Hindlimb muscle (tissue), 1 donor: ENCODE measurements around the gene SMG9. TPM values are rescaled to one million over a fixed set of nuclear protein-coding genes. Genes with fewer than 3 reads are reported as not detected.
"Not testable (repeated sequence)": the region's sequence is repeated elsewhere in the genome, so short reads cannot be mapped to it uniquely, and the experiment has no call there.

Experiments
- DNase-seq: peaks from one replicate; pipeline ENCODE4 v3.0.0-alpha.2; 2013
- polyA plus RNA-seq: library from polyadenylated mRNA; unstranded; fragments of 120-200 nt; gene quantifications from one replicate; pipeline ENCODE4 v1.2.1, GENCODE V29; 2013; ENCODE audit not compliant: insufficient read length

The SMG9 gene
- polyA plus RNA-seq, 1 donor, result 40.9 TPM

DNA sequence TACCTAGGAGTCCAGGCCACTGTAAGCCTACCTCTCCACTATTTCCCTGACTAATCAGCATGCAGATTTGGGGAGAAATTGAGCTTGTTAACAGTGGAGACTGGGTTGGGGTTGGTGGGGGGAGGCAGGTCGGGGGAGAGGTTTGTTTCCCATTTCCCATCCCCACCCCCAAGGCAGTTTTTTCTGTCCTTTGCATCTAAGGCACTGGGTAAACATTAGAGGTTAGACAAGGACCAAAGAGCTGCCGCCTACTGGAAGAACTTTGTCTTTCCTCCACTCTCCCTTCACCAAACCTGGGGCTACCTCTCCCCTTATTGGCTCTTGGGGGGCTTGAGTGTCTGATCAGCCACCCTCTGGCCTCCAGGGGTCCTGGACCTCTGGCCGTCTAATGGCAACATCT is 25.1 kb upstream of the SMG9 start:
- DNase-seq, result no peak

DNA sequence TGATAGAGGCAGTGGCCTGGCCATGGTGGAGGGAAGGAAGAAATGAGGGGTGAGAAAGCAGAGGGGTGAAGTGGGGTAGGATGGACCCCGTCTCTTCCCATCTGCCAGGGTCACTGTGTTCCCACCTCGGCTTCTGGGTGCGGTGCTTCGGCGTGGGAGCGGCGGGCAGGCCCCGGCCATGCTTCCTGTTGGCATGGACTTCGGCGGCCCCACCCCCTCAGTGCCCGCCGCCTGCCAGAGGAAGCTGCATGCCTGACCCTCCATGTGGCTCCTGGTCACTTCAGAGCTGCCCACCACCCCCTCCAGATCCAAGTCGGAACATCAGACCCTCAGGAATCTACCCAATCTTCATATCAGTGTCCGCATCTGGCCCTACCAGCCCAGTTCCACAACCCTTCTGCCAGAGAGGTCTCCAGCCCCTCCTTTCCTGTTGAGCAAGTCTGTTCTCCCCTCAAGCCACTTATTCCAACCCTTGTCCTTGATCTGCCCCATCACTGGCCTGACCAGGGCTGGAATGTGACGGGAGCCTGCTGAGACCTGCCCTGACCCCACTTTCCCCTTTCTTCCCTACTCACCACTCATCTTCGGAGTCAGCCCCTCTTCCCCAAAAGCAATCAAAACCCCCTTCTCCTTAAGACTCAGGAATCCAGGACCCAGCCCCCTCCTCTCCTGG is 24.5 kb upstream of the SMG9 start:
- DNase-seq, result no peak

DNA sequence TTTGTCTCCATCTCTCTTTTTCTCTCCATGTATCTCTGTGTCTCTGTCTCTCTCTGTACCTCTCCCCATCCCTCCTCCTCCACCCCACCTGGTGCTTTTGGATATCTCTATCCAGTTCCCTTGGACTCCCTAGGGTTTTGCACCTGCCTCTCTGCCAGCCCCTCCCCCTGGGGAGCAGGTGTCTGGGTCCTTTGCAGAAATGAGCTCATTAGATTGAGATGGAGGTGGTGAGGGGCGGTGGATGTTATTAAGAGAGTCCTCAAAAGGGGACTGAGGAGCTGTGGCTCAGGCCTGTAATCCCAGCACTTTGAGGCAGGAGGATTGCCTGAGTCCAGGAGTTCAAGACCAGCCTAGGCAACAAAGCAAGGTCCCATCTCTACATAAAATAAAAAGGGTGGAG is 23.9 kb upstream of the SMG9 start:
- no peak for DNase-seq

- no peak for DNase-seq
These were observed 22.5 kb upstream of the SMG9 start for GRCh38 chr19:43777163-43777695.

DNA sequence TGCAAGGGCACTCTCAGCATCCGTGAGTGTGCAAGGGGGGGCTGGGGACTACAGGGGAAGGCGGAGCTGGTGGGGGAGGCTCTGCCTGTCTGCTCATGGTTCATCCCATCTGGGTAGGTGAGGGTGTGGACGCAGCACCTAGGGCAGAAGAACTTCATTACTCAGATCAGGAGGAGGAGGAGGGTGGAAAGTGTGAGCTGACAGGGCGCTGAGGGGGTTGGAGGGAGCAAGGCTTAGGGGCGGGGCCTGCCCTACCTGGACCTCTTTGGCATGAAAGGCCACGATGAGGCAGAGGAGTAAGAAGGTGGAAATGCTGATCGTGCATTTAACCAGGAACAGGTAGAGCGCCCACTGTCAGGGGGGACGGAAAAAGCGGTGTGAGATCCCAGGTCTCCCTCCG is 21.5 kb upstream of the SMG9 start:
- no peak for DNase-seq

GRCh38 chr19:43775299-43775890 is 20.6 kb upstream of the SMG9 start:
- DNase-seq, result no peak

GRCh38 chr19:43774940-43775258 is 20.1 kb upstream of the SMG9 start:
- DNase-seq, result not testable (repeated sequence)

- peak; percentile 72 for DNase-seq
These were observed 19.6 kb upstream of the SMG9 start for GRCh38 chr19:43774103-43774939.

DNA sequence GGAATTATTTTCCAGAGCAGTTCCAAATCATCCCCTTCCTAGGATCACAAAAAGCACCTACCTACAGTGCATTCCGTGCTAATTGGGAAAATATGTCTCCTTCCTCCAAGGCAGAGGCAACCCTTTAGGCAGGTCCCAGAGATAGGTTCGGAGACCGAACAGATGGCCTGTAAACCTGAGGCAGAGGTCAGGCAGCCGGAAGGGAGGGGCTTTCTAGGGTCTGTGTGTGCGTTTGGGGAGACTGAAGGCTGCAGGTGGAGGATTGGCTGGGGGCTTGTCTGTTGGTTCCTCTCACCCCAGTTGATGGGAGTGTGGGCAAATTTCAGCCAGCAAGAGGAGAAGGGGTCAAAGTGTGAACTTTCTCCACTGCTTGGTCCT is 19.0 kb upstream of the SMG9 start:
- DNase-seq, result no peak

GRCh38 chr19:43769256-43769655 is 14.5 kb upstream of the SMG9 start:
- DNase-seq, result no peak

DNA sequence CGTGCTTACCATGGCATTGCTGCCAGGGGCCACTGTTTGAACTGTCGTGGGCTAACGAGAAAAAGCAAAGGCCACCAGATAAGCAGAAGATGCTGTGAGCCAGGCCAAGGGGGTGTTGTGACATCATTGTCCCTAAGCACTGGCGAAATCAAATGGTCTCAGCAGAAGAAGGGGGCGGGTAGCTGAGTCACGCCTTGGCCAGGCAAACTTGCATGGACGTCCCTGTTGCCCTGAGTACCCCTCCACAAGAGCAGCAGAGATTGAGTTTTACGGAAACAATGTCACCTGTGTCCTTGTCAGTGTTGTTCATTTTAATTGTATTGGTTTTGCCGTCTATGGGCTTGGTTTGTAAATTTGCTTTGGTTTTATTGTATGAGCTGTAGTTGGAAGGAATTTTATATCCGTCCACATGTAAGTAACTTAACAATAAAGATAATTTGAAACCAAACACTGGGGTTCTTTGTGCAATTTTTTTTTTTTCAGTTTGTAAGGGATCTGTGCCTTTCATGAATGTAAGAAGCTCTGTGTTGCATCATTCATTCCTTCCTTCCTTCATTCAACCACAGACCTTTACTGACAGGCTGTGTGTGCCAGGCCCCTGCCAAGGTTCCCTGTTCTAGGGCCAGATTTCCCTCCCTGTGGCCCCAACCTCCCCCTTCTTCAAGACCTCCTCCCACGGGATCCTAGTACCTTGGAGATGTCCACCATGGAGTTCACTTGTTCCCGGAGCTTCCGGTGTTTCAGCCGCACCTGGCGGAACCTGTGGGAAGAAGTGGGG is 13.7 kb upstream of the SMG9 start:
- no peak for DNase-seq

- DNase-seq, result no peak
These were observed 13.1 kb upstream of the SMG9 start for GRCh38 chr19:43767818-43768217.

GRCh38 chr19:43767316-43767715 is 12.6 kb upstream of the SMG9 start:
- no peak for DNase-seq

DNA sequence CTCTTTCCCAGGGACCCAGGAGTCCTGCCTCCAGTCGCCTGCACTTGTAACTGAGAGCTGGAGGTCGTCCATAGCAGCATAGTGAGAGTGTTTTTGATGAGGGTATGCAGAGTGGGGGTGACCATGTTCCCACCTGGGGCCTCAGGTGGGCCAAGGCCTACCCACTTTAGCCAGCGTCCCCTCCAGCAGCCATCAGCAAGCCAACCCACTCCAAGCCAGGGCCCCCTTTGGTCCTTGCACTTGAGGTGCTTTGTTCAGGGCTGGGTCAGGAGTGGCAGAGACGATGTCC is 11.9 kb upstream of the SMG9 start:
- no peak for DNase-seq

DNA sequence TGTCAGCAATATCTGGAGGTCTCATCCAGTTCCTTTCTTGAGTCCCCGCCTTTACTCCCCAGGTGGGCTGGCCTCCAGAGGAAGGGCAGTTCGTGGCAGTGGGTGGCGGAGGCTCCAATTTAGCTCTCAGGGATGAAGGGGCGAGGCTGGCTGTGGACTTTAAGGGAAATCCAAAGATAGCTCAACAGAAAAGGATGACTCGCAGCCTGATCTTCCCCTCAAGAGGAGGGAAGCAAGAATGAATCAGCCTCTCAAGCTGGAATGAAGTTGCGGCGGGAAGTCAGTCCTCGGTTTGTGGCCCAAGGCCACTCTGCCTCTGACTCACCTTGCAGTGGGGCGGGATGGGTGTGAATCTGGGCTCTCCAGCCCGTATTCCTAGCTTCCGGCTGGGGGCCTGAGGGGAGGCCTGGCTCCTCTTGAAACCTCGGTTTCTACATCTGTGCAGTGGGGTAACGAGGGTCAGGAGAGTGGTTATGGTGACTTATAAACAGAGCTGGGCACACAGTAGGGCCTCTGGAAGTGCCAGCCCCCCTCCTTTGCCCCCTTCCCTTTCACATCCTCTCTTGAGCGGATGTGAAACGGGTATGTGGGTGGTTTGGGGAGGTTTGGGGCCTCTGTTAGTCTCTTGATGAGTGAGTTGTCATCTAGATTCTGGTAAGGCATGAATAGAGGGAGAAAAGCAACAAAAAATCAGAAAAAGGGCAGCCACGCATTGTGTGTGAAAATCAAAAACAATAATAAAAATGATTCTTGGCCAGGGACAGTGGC is 10.5 kb upstream of the SMG9 start:
- peak; percentile 62 for DNase-seq

GRCh38 chr19:43764684-43765083 is 9.9 kb upstream of the SMG9 start:
- DNase-seq, result not testable (repeated sequence)

GRCh38 chr19:43763473-43763939 is 8.7 kb upstream of the SMG9 start:
- no peak for DNase-seq

DNA sequence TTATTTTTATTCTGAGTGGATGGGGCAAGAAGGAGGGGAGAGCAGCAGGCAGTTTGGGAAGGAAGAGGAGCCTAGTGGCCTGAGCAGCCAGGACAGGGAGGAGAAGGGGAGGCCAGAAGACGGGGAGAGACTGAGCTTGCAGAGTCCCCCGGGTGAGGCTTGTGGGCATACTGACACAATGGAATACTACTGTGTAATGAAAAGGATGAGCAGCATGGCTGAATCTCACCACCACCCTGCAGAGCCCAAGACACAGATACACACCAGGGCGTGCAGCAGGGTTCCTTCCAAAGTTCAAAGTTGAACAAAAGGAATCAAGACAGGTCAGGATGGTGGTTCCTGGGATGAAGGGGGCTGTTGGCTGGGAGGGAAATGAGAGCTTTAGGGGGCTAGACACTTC is 8.1 kb upstream of the SMG9 start:
- no peak for DNase-seq

DNA sequence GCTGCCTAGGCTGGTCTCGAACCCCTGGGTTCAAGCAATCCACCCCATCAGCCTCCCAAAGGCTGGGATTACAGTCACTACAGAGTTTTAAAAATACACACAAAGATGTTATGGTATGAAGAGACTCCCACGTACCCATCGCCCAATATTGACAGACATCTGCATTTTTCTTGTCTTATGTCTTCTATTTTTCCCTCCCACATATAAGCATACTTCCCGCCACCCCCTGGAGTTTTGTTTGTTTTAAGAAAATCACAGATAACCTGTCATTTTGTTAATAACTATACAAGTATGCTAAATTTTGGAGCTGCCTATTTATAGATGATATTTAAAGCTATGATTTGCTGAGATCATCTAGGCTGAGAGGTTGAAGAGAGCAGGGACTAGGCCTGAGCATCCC is 6.2 kb upstream of the SMG9 start:
- DNase-seq, result no peak

DNA sequence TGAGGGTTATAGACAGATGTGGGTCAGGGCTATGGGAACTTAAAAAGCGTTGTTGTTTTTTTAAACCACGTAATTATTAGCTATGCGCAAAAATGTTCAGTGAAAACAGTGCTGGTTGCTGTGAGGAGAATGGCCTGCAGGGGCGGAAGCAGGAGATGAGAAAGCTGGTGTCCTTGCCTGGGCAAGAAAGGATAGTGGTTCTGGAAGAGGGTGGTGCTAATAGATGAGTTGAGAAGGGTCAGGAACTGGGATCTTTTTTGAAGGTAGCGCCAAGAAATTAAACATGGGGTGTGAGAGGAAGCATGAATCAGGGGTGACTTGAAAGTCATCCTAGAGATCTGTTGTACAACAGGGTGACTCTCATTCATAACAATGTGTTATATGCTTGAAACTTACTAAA is 4.8 kb upstream of the SMG9 start:
- no peak for DNase-seq

DNA sequence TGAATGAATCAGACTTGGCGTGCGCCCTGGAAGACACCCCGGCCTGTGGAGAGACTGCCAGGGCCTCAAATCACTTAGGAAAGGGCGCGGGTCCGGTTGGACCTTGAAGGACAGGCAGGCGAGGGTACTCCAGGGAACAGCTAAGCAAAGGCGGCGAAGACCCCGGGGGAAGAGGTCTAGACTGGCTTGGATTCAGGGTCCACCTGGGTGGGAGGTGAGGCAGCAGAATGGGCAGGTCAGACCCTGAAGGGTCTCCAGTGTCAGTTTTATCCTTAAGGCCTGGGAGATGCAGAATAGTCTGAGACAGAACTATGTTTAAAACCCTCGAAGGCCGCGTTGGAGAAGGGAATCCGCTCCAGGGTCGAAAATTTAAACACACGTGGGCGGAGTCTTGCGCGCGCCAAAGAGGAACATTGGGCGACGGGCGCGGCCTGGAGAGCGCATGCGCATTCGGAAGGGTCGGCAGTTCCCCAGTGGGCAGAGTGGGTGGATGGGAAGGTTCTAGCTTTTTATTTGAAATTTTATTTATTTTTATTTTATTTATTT is 567 bp upstream of the SMG9 start:
- DNase-seq, result peak; percentile 86

DNA sequence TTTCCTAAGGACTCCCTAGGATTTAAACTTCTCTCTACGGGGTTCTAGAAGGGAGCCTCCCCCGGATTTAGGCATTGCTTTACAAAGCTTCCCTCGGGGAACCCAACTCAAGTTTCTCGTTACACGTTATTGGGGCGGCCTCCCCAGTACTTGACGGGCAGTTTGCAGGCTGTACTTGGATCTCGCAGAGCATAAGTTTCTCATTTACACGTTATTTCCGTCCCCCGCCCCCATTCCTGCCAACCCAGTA is 584 bp downstream of the SMG9 start:
- no peak for DNase-seq
